Measurements from ENCODE around the gene PTPRF.

The PTPRF gene

DNA sequence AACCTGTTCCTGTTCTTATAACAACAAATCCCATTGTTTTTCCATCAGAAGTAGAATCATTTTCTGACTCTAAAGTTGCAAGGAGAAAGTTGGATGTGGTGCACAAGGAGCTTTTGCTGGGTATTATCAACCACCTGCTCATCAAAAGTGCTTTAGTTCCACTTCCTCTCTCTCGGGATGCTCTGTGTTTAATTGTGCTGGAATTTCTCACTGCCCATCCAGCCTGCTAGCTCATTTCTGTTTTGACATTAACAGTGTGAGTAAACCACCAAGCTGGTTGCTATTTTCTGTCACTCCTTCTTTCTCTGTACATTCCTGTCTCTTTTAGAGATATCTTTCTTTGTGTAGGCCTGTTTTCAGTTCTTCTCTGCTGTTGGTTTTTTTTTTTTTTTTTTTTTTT is 125.3 kb downstream of the PTPRF start:
- TF ChIP-seq, protein P1, sequence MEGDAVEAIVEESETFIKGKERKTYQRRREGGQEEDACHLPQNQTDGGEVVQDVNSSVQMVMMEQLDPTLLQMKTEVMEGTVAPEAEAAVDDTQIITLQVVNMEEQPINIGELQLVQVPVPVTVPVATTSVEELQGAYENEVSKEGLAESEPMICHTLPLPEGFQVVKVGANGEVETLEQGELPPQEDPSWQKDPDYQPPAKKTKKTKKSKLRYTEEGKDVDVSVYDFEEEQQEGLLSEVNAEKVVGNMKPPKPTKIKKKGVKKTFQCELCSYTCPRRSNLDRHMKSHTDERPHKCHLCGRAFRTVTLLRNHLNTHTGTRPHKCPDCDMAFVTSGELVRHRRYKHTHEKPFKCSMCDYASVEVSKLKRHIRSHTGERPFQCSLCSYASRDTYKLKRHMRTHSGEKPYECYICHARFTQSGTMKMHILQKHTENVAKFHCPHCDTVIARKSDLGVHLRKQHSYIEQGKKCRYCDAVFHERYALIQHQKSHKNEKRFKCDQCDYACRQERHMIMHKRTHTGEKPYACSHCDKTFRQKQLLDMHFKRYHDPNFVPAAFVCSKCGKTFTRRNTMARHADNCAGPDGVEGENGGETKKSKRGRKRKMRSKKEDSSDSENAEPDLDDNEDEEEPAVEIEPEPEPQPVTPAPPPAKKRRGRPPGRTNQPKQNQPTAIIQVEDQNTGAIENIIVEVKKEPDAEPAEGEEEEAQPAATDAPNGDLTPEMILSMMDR (IDR thresholded peaks at IDR 0.05), result no peak
- no peak for TF ChIP-seq ZFX (IDR thresholded peaks at IDR 0.05; ENCODE audit: borderline replicate concordance)

DNA sequence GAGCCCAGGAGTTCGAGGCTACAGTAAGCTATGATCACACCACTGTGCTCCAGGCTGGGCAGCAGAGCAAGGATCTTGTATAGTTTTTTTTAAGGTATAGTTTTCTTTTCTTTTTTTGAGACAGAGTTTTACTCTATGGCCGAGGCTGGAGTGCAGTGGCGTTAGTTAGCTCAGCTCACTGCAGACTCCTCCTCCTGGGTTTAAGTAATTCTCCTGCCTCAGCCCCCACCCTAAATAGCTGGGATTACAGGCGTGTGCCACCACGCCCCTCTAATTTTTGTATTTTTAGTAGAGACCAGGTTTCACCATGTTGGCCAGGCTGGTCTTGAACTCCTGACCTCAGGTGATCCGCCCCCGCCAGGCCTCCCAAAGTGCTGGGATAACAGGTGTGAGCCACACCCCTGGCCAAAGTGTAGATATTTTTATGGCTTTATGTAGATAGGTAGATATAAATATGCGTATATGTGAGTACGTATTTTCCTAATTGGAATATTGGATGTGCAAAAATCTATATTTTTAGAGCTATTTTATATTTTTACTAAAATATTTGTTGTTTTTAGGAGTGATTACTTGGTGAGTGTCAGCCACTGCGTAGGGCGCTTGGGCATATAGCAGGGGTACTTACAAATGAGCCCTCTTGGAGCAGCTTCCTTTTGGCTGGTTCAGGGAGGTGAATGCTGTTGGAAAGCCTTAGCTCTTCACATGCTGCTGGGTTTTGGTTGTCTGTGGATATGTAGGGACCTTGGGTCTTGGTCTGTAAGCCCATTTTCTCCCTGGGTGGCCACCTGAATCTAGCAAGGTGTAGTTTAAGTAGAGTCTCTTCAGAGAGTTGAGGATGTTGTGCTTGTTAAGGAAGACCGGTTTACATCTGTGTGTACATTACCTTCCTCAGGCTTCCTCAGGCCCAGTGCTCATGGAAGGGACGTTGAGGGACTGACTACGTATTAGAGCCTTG is 128.8 kb downstream of the PTPRF start:
- no peak overlapping the region for H3K27ac ChIP-seq
- TF ChIP-seq, protein P1 (IDR thresholded peaks at IDR 0.05), result no peak
- no peak for TF ChIP-seq ZFX (IDR thresholded peaks at IDR 0.05; ENCODE audit: borderline replicate concordance)

More for the DNA sequence above, 125.3 kb downstream of the PTPRF start:
- H3K27ac ChIP-seq, result no peak overlapping the region

DNA sequence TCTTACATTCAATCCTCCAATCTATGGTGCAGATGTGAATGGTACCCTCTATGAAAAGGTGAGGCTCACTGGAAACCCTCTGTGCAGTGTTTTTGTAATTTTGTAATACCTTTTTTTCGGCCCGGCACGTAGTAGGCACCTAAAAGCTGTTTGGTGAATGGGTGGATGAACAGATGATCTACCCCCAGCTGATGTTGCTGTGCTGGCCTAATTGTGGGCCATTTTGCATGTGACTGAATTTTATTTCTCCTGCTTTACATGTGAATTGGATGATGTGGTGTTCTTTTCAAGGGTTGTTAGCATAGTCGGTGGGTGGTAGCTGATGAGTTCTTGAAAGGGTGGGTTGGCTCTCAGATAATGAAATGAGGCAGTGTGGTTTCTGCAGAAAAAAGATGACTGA is 129.7 kb downstream of the PTPRF start:
- TF ChIP-seq, protein P1 (IDR thresholded peaks at IDR 0.05), result no peak
- no peak for TF ChIP-seq ZFX (IDR thresholded peaks at IDR 0.05; ENCODE audit: borderline replicate concordance)
- no peak overlapping the region for H3K27ac ChIP-seq

DNA sequence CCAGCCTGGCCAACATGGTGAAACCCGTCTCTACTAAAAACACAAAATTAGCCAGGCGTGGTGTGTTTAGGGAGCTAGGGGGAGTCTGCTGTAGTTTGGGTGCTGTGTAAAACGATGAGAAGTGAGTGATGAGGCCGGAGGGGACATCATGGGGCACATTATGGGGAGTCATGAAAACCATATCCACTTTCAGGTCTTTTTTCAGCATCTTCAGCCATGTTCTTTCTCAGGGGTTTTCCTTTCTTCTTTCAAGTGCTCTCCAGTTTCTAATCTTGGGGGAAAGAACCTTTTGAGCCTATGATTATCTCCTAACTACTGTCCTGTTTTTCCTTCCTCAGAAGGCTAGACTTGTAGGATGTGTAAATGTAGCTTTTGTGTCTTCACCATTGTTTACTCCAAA is 133.7 kb downstream of the PTPRF start:
- no peak overlapping the region for H3K27ac ChIP-seq
- TF ChIP-seq ZFX (IDR thresholded peaks at IDR 0.05; ENCODE audit: borderline replicate concordance), result no peak
- TF ChIP-seq, protein P1 (IDR thresholded peaks at IDR 0.05), result no peak

DNA sequence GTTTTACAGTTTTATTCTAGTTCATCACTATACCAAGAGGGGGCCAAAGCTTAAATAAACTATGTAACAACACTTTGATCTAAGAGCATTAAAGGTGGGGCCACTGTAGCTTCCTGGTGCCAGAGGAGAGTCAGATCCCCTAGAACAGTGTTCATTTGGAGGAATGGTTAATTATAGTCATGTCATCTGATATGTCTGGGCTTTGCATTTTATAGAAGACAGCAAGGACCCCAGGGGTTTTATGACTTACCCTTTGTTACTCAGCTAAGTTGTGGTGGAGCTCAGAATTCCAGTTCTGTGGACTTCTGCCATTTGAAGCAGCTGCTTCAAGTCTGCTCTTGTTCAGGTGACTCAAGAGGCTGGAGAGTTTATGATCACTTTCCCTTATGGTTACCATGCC is 135.9 kb downstream of the PTPRF start:
- H3K27ac ChIP-seq, result no peak overlapping the region
- no peak for TF ChIP-seq ZFX (IDR thresholded peaks at IDR 0.05; ENCODE audit: borderline replicate concordance)
- TF ChIP-seq, protein P1 (IDR thresholded peaks at IDR 0.05), result no peak

DNA sequence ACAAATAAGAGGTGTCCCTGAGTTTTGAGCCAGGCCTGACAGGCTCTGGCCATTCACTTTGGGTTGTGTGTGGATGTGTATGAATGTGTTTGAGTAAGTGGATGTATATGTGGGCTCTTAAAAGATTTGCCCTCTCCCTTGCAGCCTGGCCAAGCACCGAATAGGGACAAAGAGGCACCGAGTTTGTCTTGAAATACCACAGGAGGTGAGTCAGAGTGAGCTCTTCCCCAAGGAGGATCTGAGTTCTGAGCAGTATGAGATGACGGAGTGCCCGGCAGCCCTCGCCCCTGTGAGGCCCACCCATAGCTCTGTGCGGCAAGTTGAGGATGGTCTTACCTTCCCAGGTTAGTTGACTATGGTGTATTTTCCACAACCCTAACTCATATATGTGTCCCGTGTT is 138.3 kb downstream of the PTPRF start:
- H3K27ac ChIP-seq, result no peak overlapping the region
- no peak for TF ChIP-seq ZFX (IDR thresholded peaks at IDR 0.05; ENCODE audit: borderline replicate concordance)
- TF ChIP-seq, protein P1 (IDR thresholded peaks at IDR 0.05), result no peak

DNA sequence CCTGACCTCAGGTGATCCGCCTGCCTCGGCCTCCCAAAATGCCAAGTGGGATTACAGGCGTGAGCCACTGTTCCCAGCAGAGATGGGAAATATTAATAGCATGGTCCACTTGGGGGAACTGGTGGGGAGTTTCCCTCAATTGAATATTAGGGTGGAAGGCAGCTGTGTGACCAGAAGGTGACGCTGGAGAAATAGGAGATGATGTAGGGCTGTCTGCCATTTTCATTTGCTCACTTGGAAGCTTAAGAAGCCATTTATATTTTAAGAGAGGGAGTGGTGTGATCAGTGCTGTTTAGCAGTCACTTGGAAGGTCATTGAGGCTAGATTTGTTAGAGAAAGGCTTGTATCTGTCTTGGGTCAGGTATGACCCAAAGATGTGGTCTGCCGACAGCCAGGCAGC is 139.2 kb downstream of the PTPRF start:
- TF ChIP-seq ZFX (IDR thresholded peaks at IDR 0.05; ENCODE audit: borderline replicate concordance), result no peak
- TF ChIP-seq, protein P1 (IDR thresholded peaks at IDR 0.05), result no peak

More for the DNA sequence above, 139.2 kb downstream of the PTPRF start:
- no peak overlapping the region for H3K27ac ChIP-seq

All from 22Rv1 (cell line).